Colonic mucosa (tissue), 4 donors: ENCODE measurements around the gene EMC6. TPM values are rescaled to one million over a fixed set of nuclear protein-coding genes. Genes with fewer than 3 reads are reported as not detected.

Experiments used
- DNase-seq: peaks from one replicate; pipeline ENCODE4 v3.0.0-alpha.2; 2020
- H3K27ac ChIP-seq: fragments of 200-600 bp; one replicate; pipeline ENCODE4 v1.8.0; 2021
- H3K27me3 ChIP-seq: fragments of 200-600 bp; one replicate; pipeline ENCODE4 v1.8.0; 2021
- H3K36me3 ChIP-seq: fragments of 200-600 bp; one replicate; pipeline ENCODE4 v1.8.0; 2021
- H3K4me1 ChIP-seq: fragments of 200-600 bp; one replicate; pipeline ENCODE4 v1.8.0; 2021; ENCODE audit warnings: mild to moderate bottlenecking
- H3K4me3 ChIP-seq: fragments of 200-600 bp; one replicate; pipeline ENCODE4 v1.8.0; 2021
- H3K9ac ChIP-seq, 2 donors: one replicate each; pipeline ENCODE4 v1.7.0; 2013; ENCODE audit warnings: control low read depth in 2 of 2, low read depth in 2 of 2, low read length in 2 of 2
- H3K9me3 ChIP-seq: fragments of 200-600 bp; one replicate; pipeline ENCODE4 v1.8.0; 2021
- CTCF ChIP-seq: fragments of 200-600 bp; IDR thresholded peaks from one replicate; pipeline ENCODE4 v1.8.0; 2022; ENCODE audit warnings: antibody characterized with exemption, mild to moderate bottlenecking
- intact Hi-C: fragments of 100-400 bp; cut with DNase I; formaldehyde crosslinking; loops from one replicate; pipeline ENCODE4 v1.14.1; 2022
- total RNA-seq, 2 donors: library from RNA; stranded (reverse); fragmentation: NEBNext Ultra II Directional in 1 of 2; extraction: Animal tissue kit (Norgen Biotek cat#: 25700) in 1 of 2; gene quantifications; one replicate each; pipeline ENCODE4 v1.2.1, GENCODE V29; 2021
- donor health status: healthy.
- donor health status: DM: no; HTN: no; CAD: no.
- donor health status: DM: no; HTN: no; CAD: no.

Gene EMC6
- total RNA-seq = 10 to 100 TPM; 38.1 to 61.2 TPM

- intact Hi-C loops = no loop called here
- H3K36me3 ChIP-seq = peaks cover 7% of the 10 kb centered on the region
- peak within 1 kb of the TSS; percentile 93 to 99 for H3K9ac ChIP-seq
- peak within 1 kb of the TSS; percentile 97 for H3K27ac ChIP-seq
- no peaks in the 10 kb centered on the region for H3K27me3 ChIP-seq
- no peaks in the 10 kb centered on the region for H3K9me3 ChIP-seq
- peak within 1 kb of the TSS; percentile 92 for H3K4me3 ChIP-seq
- DNase-seq = peak; percentile 99
- no peak for TF ChIP-seq CTCF
- H3K4me1 ChIP-seq = peaks cover 14% of the 10 kb centered on the region
Measured at GRCh38 chr17:3668279-3669084, at the start of gene EMC6, which contains the start of gene TAX1BP3. EMC6 (plus strand) TSS chr17:3668812; CDS start chr17:3669147, 335 bp downstream. TAX1BP3 (minus strand) TSS chr17:3668578; CDS start chr17:3668526, 52 bp downstream.

GRCh38 chr17:3621146-3621720, 47.4 kb upstream of the EMC6 start:
- no peak overlapping the region for H3K27ac ChIP-seq
- TF ChIP-seq CTCF = no peak
- no peak for DNase-seq
- H3K27me3 ChIP-seq = no peaks in the 10 kb centered on the region
- no peak overlapping the region for H3K4me3 ChIP-seq
- H3K4me1 ChIP-seq = no peaks in the 10 kb centered on the region
- peaks cover 12% of the 10 kb centered on the region for H3K36me3 ChIP-seq
- no peak overlapping the region for H3K9ac ChIP-seq
- intact Hi-C loops = no loop called here
- H3K9me3 ChIP-seq = no peaks in the 10 kb centered on the region

GRCh38 chr17:3622977-3623594, 45.5 kb upstream of the EMC6 start:
- H3K4me3 ChIP-seq = no peak overlapping the region
- H3K4me1 ChIP-seq = no peaks in the 10 kb centered on the region
- H3K9ac ChIP-seq = no peak overlapping the region
- H3K9me3 ChIP-seq = no peaks in the 10 kb centered on the region
- no peak for DNase-seq
- H3K27me3 ChIP-seq = no peaks in the 10 kb centered on the region
- H3K27ac ChIP-seq = no peak overlapping the region
- intact Hi-C loops = no loop called here
- H3K36me3 ChIP-seq = peaks cover 8% of the 10 kb centered on the region
- TF ChIP-seq CTCF = no peak

- no peak overlapping the region for H3K9ac ChIP-seq
- DNase-seq = no peak
- H3K4me3 ChIP-seq = no peak overlapping the region
- peaks cover 8% of the 10 kb centered on the region for H3K36me3 ChIP-seq
- H3K27ac ChIP-seq = no peak overlapping the region
- H3K27me3 ChIP-seq = no peaks in the 10 kb centered on the region
- H3K4me1 ChIP-seq = no peaks in the 10 kb centered on the region
- no peak for TF ChIP-seq CTCF
- intact Hi-C loops = no loop called here
- H3K9me3 ChIP-seq = no peaks in the 10 kb centered on the region
Measured at GRCh38 chr17:3626831-3627768, 41.5 kb upstream of the EMC6 start.

GRCh38 chr17:3627769-3628167, 40.8 kb upstream of the EMC6 start:
- intact Hi-C loops = no loop called here
- Histone ChIP-seq H3K4me1 (no peaks in the 10 kb centered on the region), H3K9me3 (no peaks in the 10 kb centered on the region), H3K27ac (no peak overlapping the region), H3K27me3 (no peaks in the 10 kb centered on the region), H3K9ac (no peak overlapping the region), H3K36me3 (peaks cover 6% of the 10 kb centered on the region), H3K4me3 (no peak overlapping the region)
- no peak for TF ChIP-seq CTCF
- DNase-seq = no peak
